IPS-15b (cell line): Measurements from ENCODE around the gene MGP.

Experiments
- H3K27me3 ChIP-seq: one replicate; pipeline ENCODE4 v1.6.1; 2013; ENCODE audit warnings: low read length; ENCODE audit not compliant: control insufficient read depth, insufficient read depth
- H3K36me3 ChIP-seq: one replicate; pipeline ENCODE4 v1.6.1; 2013; ENCODE audit warnings: low read length; ENCODE audit not compliant: control insufficient read depth, insufficient read depth
- H3K4me1 ChIP-seq: one replicate; pipeline ENCODE4 v1.6.1; 2013; ENCODE audit warnings: mild to moderate bottlenecking, low read length; ENCODE audit not compliant: control insufficient read depth, insufficient read depth
- H3K4me3 ChIP-seq: one replicate; pipeline ENCODE4 v1.5.1; 2013; ENCODE audit warnings: low read depth, low read length
- H3K9ac ChIP-seq: one replicate; pipeline ENCODE4 v1.6.1; 2013; ENCODE audit warnings: low read depth, mild to moderate bottlenecking, low read length
- H3K9me3 ChIP-seq: one replicate; pipeline ENCODE4 v1.6.1; 2013; ENCODE audit warnings: mild to moderate bottlenecking, low read length; ENCODE audit not compliant: control insufficient read depth, insufficient read depth

MGP gene

GRCh38 chr12:14885718-14886221 is at the start of gene MGP:
MGP (minus strand) TSS chr12:14885854; CDS start chr12:14885791, 63 bp downstream.
- Histone ChIP-seq H3K9ac (no peak within 1 kb of the TSS), H3K4me3 (no peak within 1 kb of the TSS), H3K27me3 (no peaks in the 10 kb centered on the region), H3K36me3 (no peaks in the 10 kb centered on the region), H3K9me3 (no peaks in the 10 kb centered on the region), H3K4me1 (no peaks in the 10 kb centered on the region)

DNA sequence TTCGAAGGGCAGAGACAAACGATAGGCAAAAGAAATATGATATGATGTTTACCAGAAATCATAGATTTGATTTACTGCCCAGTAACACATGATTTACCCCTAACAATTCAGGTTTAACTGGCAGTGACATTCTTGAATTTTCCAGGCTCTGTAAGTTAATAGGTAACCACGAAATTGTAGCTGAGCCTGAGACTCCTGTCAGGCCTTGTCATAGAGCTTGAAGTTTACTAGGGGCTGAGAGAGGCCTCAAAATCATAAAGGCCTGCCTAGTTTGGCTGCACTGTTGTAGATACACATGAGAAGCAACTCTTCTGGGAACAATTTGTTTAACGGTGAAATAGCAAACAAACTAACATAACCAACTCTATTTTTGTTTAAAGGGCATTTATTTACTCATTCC is 49.4 kb upstream of the MGP start:
- no peak overlapping the region for H3K9ac ChIP-seq

GRCh38 chr12:14934511-14934910 is 48.9 kb upstream of the MGP start:
- Histone ChIP-seq H3K36me3 (no peaks in the 10 kb centered on the region), H3K9me3 (no peaks in the 10 kb centered on the region), H3K4me3 (no peak overlapping the region), H3K27me3 (no peaks in the 10 kb centered on the region), H3K4me1 (no peaks in the 10 kb centered on the region), H3K9ac (no peak overlapping the region)

More for the DNA sequence above, 49.4 kb upstream of the MGP start:
- H3K4me3 ChIP-seq = no peak overlapping the region
- no peaks in the 10 kb centered on the region for H3K27me3 ChIP-seq
- no peaks in the 10 kb centered on the region for H3K36me3 ChIP-seq
- H3K9me3 ChIP-seq = no peaks in the 10 kb centered on the region
- H3K4me1 ChIP-seq = no peaks in the 10 kb centered on the region

DNA sequence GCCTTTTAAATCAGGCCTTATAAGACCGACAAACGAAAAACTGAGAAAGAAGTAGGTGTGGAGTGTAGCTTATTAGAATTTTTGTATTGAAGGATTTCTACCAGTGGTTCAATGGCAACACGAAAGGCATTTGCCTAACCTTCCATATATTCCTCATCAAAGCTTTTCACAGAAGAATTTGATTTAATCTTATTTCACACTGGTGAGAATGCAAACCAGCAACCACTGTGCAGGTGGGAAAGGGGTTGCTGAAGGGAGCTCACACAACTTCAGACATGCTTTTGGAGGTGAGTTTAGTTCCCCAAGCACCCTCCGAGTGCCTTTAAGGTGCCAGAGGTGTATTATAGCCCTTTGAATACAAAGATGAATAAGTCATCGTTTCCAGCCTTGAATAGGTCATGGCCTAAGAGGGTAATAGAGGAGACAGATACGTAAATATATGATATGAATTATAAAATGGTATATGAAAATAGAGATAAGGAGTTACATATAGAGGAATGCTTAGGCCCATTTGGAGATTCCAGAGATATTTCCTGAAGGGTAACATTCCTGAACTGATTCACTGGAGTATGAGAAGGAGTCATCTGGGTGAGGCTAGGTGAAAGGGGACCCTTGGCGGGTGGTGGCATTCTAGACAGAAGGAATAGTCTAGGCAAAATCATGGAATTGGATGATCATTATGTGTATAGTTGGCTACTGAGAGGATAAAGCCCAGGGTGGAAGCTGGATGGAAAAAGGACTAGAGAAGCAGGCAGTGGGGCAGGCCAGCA is 46.3 kb upstream of the MGP start:
- Histone ChIP-seq H3K36me3 (no peaks in the 10 kb centered on the region), H3K9me3 (no peaks in the 10 kb centered on the region), H3K4me1 (no peaks in the 10 kb centered on the region), H3K27me3 (no peaks in the 10 kb centered on the region), H3K4me3 (no peak overlapping the region), H3K9ac (no peak overlapping the region)

DNA sequence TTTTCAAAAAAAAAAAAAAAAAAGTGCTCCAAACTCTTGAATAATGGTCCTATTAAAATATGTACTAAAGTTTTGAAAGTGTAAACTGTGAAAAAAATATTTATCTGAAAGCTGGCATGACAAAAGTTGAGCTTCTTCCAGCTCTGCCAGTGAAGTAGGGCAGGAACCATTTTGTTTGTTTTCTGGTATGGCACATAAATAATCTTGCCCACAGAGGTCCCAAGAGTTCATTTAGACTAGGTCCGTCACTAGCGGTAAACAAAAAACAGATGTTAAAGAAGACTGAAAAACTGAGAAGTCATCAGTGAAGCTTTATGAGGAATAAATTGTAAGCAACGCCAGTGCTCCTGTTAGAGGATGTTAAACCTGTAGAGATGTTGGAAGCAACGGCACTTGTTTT is 45.7 kb upstream of the MGP start:
- Histone ChIP-seq H3K9ac (no peak overlapping the region), H3K4me3 (no peak overlapping the region), H3K27me3 (no peaks in the 10 kb centered on the region), H3K36me3 (no peaks in the 10 kb centered on the region), H3K9me3 (no peaks in the 10 kb centered on the region), H3K4me1 (no peaks in the 10 kb centered on the region)

- no peaks in the 10 kb centered on the region for H3K4me1 ChIP-seq
- no peak overlapping the region for H3K9ac ChIP-seq
- H3K9me3 ChIP-seq = no peaks in the 10 kb centered on the region
- no peaks in the 10 kb centered on the region for H3K27me3 ChIP-seq
- no peak overlapping the region for H3K4me3 ChIP-seq
- H3K36me3 ChIP-seq = no peaks in the 10 kb centered on the region
Observed at GRCh38 chr12:14930299-14930698, 44.6 kb upstream of the MGP start.

DNA sequence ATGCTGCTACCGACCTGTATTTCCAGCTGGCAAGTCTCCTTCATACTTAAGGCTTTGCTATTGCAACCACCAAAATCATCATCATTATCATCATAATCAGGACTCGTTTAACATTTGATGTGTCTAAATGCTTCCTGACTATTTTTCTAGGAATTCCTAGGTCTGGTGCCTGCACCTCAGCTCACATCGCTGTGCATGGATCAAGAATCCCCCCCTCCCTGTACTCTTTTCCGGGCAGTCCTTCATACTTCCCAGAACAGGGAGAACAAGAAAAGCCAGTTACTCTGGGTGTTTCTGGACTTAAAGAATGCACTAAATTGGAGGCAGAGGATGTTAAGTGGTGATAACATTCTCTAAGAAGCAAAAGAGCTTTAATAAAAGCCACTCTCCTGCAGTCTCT is 43.3 kb upstream of the MGP start:
- no peaks in the 10 kb centered on the region for H3K36me3 ChIP-seq
- no peak overlapping the region for H3K4me3 ChIP-seq
- no peak overlapping the region for H3K9ac ChIP-seq
- no peaks in the 10 kb centered on the region for H3K27me3 ChIP-seq
- H3K9me3 ChIP-seq = no peaks in the 10 kb centered on the region
- no peaks in the 10 kb centered on the region for H3K4me1 ChIP-seq

DNA sequence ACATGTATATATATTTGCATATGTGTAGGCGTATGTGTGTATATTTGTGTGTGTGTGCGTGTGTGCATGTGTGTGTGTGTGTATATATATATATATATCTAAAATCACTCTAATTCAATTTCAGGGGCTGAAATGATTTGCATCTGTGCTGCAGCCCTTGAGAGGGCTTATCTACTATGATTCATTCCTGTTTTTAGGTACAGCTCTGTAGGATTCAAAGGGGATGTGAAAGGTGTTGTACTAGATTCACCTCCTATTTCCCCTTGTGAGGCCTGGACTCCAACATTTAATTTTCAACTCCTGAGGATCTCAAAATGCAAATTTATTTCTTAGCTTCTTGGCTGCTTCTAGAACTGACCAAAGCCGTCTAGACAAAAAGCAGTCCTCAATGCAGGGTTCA is 41.6 kb upstream of the MGP start:
- Histone ChIP-seq H3K4me1 (no peaks in the 10 kb centered on the region), H3K27me3 (no peaks in the 10 kb centered on the region), H3K9ac (no peak overlapping the region), H3K9me3 (no peaks in the 10 kb centered on the region), H3K36me3 (no peaks in the 10 kb centered on the region), H3K4me3 (no peak overlapping the region)

- Histone ChIP-seq H3K9ac (no peak overlapping the region), H3K9me3 (no peaks in the 10 kb centered on the region), H3K4me1 (no peaks in the 10 kb centered on the region), H3K4me3 (no peak overlapping the region), H3K36me3 (no peaks in the 10 kb centered on the region), H3K27me3 (no peaks in the 10 kb centered on the region)
Observed at GRCh38 chr12:14924541-14924940, 38.9 kb upstream of the MGP start.

DNA sequence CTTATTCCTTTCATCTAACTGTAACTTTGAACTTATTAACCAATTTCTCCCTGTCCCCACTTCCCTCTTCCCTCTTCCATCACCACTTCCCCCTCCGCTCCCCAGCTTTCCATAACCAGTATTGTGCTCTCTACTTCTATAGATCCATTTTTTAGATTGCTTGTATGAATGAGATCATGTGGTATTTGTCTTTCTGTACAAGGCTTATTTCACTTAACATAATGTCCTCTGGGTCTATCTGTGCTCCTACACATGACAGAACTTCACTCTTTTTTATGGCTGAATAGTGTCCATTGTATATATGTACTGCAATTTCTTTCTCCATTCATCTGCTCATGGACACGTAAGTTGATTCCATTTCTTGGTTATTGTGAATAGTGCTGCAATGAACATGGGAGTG is 38.3 kb upstream of the MGP start:
- Histone ChIP-seq H3K9ac (no peak overlapping the region), H3K9me3 (no peaks in the 10 kb centered on the region), H3K4me3 (no peak overlapping the region), H3K36me3 (no peaks in the 10 kb centered on the region), H3K4me1 (no peaks in the 10 kb centered on the region), H3K27me3 (no peaks in the 10 kb centered on the region)

- no peaks in the 10 kb centered on the region for H3K36me3 ChIP-seq
- no peak overlapping the region for H3K4me3 ChIP-seq
- no peak overlapping the region for H3K9ac ChIP-seq
- no peaks in the 10 kb centered on the region for H3K9me3 ChIP-seq
- no peaks in the 10 kb centered on the region for H3K27me3 ChIP-seq
- H3K4me1 ChIP-seq = no peaks in the 10 kb centered on the region
Observed at GRCh38 chr12:14921218-14921617, 35.6 kb upstream of the MGP start.

GRCh38 chr12:14920475-14921126 is 34.9 kb upstream of the MGP start:
- H3K4me1 ChIP-seq = no peaks in the 10 kb centered on the region
- no peaks in the 10 kb centered on the region for H3K36me3 ChIP-seq
- H3K4me3 ChIP-seq = no peak overlapping the region
- no peak overlapping the region for H3K9ac ChIP-seq
- no peaks in the 10 kb centered on the region for H3K9me3 ChIP-seq
- H3K27me3 ChIP-seq = no peaks in the 10 kb centered on the region
